ENCODE data around the gene FBH1. TPM values are rescaled to one million over a fixed set of nuclear protein-coding genes. Genes with fewer than 3 reads are reported as not detected.

The FBH1 gene
- total and polyA plus RNA-seq, 9 of the 15 experiments (the other 6 are each of a cell fraction or from before 2014, with no cell fraction given) = 13.4 to 108 (median 77.8) TPM

GRCh38 chr10:5933909-5934546 is 44.0 kb downstream of the FBH1 start (continued):
- no peak for TF ChIP-seq ARID2 (IDR thresholded peaks at IDR 0.05)
- TF ChIP-seq TAF9B (IDR thresholded peaks at IDR 0.05; ENCODE audit: partially characterized antibody) = peak; percentile 11
- TF ChIP-seq SPI1 (IDR thresholded peaks at IDR 0.05; ENCODE audit: borderline replicate concordance, low read depth, low read length) = no peak
- TF ChIP-seq ZNF696 (CRISPR knock-in tag; conservative IDR thresholded peaks at IDR 0.05) = no peak
- 0 out of 4 replicates have a peak, but pooled peaks of 1 of the 2 experiments have one; percentile 57 for TF ChIP-seq TEAD1 (CRISPR knock-in tag; IDR thresholded peaks at IDR 0.05)
- TF ChIP-seq CCNT2 (IDR thresholded peaks at IDR 0.05; ENCODE audit: borderline replicate concordance, extremely low read depth, insufficient read length, low read depth, low read length) = peak; percentile 73
- peak; percentile 70; the same call in 1 of the 2 replicates for TF ChIP-seq LCOR (CRISPR knock-in tag; IDR thresholded peaks at IDR 0.05)
- no peak for TF ChIP-seq BDP1 (IDR thresholded peaks at IDR 0.05; ENCODE audit: insufficient read depth, insufficient read length)
- no peak for TF ChIP-seq ILF3 (IDR thresholded peaks at IDR 0.05; ENCODE audit: borderline replicate concordance)
- TF ChIP-seq ARHGAP35 (IDR thresholded peaks at IDR 0.05; ENCODE audit: partially characterized antibody) = no peak
- TF ChIP-seq ZNF639 (CRISPR knock-in tag; conservative IDR thresholded peaks at IDR 0.05 in 1 of 2, IDR thresholded peaks at IDR 0.05 in 1 of 2) = peak in 1 of 2 experiments; percentile 83; a peak in 2 of 4 replicates
- TF ChIP-seq POLR2AphosphoS5 (IDR thresholded peaks at IDR 0.05; ENCODE audit: control insufficient read depth, insufficient read depth, low read depth, low read length) = peak; percentile 85
- peak; percentile 61; the same call in 1 of the 2 replicates for TF ChIP-seq JUND (IDR thresholded peaks at IDR 0.05; ENCODE audit: borderline replicate concordance, low read depth, low read length)
- TF ChIP-seq JUND (tag; IDR thresholded peaks at IDR 0.05; ENCODE audit: borderline replicate concordance, low read depth, low read length) = no peak; the same call in 2 of the 3 replicates
- peak; percentile 82 for TF ChIP-seq MTA2 (IDR thresholded peaks at IDR 0.05; ENCODE audit: low read depth)
- TF ChIP-seq HNRNPUL1 (IDR thresholded peaks at IDR 0.05; ENCODE audit: low read length) = no peak
- peak; percentile 82 for TF ChIP-seq NFRKB (IDR thresholded peaks at IDR 0.05; ENCODE audit: low read depth)
- TF ChIP-seq GATA2 (CRISPR knock-in tag; IDR thresholded peaks at IDR 0.05) = peak; percentile 79
- no peak for TF ChIP-seq ID3 (CRISPR knock-in tag; IDR thresholded peaks at IDR 0.05)
- TF ChIP-seq ID3 (tag; IDR thresholded peaks at IDR 0.05) = peak; percentile 65; the same call in 1 of the 2 replicates
- TF ChIP-seq ZNF551 (CRISPR knock-in tag; IDR thresholded peaks at IDR 0.05) = no peak
- TF ChIP-seq MLX (CRISPR knock-in tag; conservative IDR thresholded peaks at IDR 0.05) = no peak
- TF ChIP-seq FOXJ3 (CRISPR knock-in tag; IDR thresholded peaks at IDR 0.05) = no peak
- no peak for TF ChIP-seq THAP7 (CRISPR knock-in tag; IDR thresholded peaks at IDR 0.05)

Data from K562 (cell line).